HG02970 (cell line): ENCODE measurements around the gene MYNN.

Experiments
- ATAC-seq: cut with Tn5 transposase; IDR thresholded peaks from one replicate; pipeline ENCODE4 v1.9.1; 2021; ENCODE audit warnings: mild to moderate bottlenecking, moderate library complexity, moderate number of reproducible peaks; ENCODE audit not compliant: unreplicated experiment, low FRiP score

The MYNN gene

GRCh38 chr3:169822983-169823382 lies 49.8 kb downstream of the MYNN start:
- no peak for ATAC-seq

- no peak for ATAC-seq
Observed at GRCh38 chr3:169825316-169825715, 52.1 kb downstream of the MYNN start.

- no peak for ATAC-seq
Observed at GRCh38 chr3:169827712-169828111, 54.5 kb downstream of the MYNN start.

GRCh38 chr3:169835533-169835932 lies 62.3 kb downstream of the MYNN start:
- no peak for ATAC-seq

- ATAC-seq = no peak
Observed at GRCh38 chr3:169836078-169836941, 63.1 kb downstream of the MYNN start.

GRCh38 chr3:169836942-169837275 lies 63.7 kb downstream of the MYNN start:
- ATAC-seq = no peak

- ATAC-seq = no peak
Observed at GRCh38 chr3:169838511-169839030, 65.4 kb downstream of the MYNN start.
